ENCODE data around the gene ZNF792. TPM values are rescaled to one million over a fixed set of nuclear protein-coding genes. Genes with fewer than 3 reads are reported as not detected.
"Not testable (repeated sequence)": the region's sequence is repeated elsewhere in the genome, so short reads cannot be mapped to it uniquely, and the experiment has no call there.

The ZNF792 gene
- total RNA-seq, 1 experiment from 2014 or later = 2.5 TPM

DNA sequence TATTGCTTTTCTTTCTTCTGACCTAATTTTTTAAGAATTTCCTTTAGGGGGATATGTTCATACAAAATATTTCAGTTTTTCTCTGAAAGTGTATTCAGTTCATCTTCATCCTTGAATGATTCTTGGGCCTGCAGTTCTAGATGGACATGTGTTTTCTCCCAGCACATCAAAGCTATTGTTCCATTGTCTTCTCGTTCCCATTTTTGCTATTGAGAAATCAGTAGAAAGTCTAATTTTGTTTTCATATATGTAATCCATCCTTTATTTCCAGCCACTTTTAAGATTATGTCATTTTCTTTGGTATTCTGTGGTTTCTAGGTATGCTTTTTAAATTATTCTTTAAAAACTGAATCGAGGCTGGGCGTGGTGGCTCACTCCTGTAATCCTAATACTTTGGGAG lies 20.3 kb upstream of the ZNF792 start:
- in situ Hi-C loops (cut with HindIII; ENCODE audit: low pct_unique_long_range_greater_than_20kb, low sequenced_read_pairs) = no loop called here
- no peak for DNase-seq (ENCODE audit: low read depth, low spot score)

DNA sequence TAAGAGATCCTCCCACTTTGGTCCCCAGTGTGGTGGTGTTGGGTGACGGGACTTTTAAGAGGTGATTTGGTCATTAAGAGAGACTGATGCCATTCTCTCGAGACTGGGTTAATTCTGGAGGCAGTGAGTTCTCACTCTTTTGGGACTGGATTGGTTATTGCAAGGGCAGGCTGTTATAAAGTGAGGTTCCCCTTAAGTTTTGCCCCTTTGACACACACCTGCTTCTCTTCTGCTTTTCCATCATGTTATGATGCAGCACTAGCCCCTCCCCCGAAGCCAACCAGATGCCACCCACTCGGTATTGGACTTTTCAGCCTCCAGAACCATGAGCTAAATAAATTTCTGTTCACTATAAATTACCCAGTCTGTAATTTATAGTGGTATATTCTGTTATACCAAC lies 19.8 kb upstream of the ZNF792 start:
- no peak for DNase-seq (ENCODE audit: low read depth, low spot score)
- in situ Hi-C loops (cut with HindIII; ENCODE audit: low pct_unique_long_range_greater_than_20kb, low sequenced_read_pairs) = no loop called here

DNA sequence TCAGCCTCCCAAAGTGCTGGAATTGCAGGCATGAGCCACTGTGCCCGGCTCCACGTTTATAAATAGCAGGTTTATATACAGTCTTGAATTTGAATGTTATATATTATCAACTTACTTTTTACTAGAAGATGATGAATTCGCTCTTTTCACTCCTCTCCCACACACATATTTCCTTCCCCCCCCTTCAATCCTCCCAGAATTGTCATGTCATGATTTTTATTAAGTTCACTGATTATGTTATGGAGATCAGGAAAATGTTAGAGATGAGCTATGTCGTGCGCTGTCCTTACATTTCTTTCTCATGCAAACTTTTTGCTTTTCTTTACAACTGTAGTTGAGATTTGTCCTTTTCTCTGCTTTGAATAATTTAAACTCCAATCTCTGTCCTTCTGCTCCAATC lies 18.2 kb upstream of the ZNF792 start:
- in situ Hi-C loops (cut with HindIII; ENCODE audit: low pct_unique_long_range_greater_than_20kb, low sequenced_read_pairs) = no loop called here

DNA sequence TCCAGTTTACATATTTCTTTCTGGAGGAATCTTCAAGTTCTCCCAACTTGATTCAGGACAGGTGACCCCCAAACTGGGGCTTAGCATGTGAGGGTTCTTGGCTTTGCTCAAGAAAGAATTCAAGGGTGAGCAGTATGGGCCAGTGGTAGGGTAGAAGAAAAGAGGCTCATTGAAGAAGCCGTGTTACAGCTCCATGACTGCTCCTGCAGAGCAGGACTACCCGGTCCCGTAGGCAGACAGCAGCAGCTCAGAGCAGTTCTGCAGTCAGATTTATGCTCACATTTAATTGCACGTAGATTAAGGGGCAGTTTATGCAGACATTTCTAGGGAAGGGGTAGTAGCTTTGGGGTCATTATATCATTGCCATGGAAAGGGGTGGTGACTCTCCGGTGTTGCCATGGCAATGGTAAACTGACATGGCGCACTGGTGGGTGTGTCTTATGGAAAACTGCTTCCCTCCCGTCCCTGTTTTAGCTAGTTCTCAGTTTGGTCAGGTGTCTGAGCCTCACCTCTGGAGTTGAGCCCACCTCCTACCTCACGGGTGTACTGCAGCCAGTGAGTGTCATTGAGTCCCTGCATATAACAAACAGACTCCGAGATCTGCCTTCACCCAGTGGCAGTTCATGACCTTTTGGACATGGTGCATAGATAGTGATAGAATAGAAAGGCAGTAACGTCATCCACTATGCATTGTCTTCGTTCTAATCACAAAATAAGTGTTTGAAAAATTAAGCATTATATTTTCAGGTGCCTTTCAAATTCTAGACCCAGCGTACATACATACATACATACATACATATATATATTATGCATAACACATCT lies 16.0 kb upstream of the ZNF792 start:
- in situ Hi-C loops (cut with HindIII; ENCODE audit: low pct_unique_long_range_greater_than_20kb, low sequenced_read_pairs) = no loop called here
- DNase-seq (ENCODE audit: low read depth, low spot score) = no peak

More for the DNA sequence above, 18.2 kb upstream of the ZNF792 start:
- DNase-seq (ENCODE audit: low read depth, low spot score) = no peak

DNA sequence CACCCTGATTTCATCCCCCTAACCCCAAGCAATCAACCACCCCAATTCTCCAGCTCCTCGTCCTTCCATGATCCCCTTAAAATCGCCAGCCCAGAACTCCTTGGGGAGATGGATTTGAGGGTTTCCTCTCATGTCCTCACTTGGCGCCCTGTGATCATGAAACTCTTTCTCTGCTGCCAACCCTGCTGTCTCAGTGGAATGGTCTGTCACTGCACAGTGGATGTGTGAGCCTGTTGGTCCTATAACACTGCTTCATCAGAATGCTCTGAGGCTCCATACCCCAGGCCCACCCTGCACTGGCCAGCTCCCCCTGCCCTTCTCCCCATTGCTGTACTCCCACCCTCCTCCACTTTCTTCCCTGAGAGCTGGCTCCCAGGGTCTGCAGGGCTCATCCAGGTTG lies 12.6 kb upstream of the ZNF792 start:
- no peak for DNase-seq (ENCODE audit: low read depth, low spot score)
- in situ Hi-C loops (cut with HindIII; ENCODE audit: low pct_unique_long_range_greater_than_20kb, low sequenced_read_pairs) = no loop called here

DNA sequence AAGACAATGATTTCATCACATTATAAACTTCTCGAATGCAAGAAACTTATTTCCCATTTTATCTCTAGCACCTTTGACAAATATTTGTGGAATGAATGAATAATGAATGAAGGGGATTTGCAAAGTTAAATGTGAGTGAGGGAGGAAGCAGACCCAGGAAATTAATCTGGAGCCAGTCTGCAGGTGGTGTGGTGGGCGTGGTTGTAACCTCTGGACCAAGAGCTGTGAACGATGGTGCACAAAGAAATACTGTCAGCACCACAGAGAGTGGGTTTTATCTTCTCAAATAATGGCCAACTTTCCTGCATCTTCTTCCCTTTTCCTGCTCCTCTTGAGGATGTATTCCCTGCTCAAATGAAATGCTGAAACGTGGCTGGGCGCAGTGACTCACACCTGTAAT lies 11.0 kb upstream of the ZNF792 start:
- in situ Hi-C loops (cut with HindIII; ENCODE audit: low pct_unique_long_range_greater_than_20kb, low sequenced_read_pairs) = no loop called here
- DNase-seq (ENCODE audit: low read depth, low spot score) = no peak

DNA sequence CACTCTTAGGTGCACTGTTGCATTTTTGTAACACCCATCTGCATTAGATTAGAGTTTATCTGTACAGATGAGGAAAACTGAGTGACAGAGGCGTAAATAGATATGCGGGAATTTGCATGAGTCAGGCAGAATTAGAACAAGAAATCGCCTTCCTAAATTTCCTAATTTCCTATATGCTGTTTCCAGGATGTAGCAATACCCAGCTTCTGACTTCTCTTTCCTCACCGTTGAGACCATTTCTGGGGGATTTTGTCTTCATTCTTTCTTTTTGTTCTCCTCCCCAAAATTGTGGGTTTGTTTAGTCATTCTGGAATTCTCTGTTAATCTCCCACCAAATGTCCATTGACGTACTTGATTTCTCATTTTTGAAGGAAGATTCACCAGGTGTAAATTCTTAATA lies 10.6 kb upstream of the ZNF792 start:
- DNase-seq (ENCODE audit: low read depth, low spot score) = no peak
- in situ Hi-C loops (cut with HindIII; ENCODE audit: low pct_unique_long_range_greater_than_20kb, low sequenced_read_pairs) = no loop called here

DNA sequence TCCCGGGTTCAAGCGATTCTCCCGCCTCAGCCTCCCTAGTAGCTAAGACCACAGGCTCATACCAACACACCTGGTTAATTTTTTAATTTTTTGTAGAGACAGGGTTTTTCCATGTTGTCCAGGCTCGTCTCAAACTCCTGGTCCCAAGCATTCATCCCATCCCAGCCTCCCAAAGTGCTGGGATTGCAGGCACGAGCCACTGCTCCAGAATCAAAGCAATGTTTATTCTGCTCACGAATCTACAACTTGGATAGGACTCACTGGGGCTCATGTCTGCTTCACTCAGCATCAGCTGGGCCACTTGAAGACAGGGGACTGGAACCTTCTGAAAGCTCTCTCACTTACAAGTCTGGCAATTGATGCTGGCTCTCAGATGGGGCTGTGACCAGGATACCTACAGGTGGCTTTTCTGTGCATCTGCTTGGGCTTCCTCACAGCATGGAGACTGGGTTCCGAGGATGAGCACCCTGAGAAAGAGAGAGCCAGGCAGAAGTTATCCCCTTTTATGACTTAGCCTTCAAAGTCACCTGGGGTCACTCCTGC lies 8.2 kb upstream of the ZNF792 start:
- in situ Hi-C loops (cut with HindIII; ENCODE audit: low pct_unique_long_range_greater_than_20kb, low sequenced_read_pairs) = no loop called here
- DNase-seq (ENCODE audit: low read depth, low spot score) = no peak

DNA sequence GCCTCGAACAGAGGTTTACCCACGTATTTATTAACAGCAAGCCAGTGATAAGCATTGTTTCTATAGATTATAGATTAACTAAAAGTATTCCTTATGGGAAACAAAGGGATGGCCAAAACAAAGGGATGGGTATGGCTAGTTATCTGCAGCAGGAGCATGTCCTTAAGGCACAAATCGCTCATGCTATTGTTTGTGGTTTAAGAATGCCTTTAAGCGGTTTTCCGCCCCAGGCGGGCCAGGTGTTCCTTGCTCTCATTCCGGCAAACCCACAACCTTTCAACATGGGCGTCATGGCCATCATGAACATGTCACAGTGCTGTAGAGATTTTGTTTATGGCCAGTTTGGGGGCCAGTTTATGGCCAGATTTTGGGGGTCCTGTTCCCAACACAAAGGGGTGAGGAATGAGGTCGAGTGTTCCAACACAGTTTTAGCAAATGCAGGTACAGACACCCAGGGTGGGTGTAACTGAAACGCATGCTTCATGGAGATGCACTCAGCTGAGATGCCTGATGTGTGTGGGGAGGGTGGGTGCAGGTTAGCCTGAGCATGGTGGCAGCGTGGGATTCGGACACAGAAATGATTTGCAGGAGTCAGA lies 6.3 kb upstream of the ZNF792 start:
- in situ Hi-C loops (cut with HindIII; ENCODE audit: low pct_unique_long_range_greater_than_20kb, low sequenced_read_pairs); DNase-seq (ENCODE audit: low read depth, low spot score): not testable (repeated sequence)

DNA sequence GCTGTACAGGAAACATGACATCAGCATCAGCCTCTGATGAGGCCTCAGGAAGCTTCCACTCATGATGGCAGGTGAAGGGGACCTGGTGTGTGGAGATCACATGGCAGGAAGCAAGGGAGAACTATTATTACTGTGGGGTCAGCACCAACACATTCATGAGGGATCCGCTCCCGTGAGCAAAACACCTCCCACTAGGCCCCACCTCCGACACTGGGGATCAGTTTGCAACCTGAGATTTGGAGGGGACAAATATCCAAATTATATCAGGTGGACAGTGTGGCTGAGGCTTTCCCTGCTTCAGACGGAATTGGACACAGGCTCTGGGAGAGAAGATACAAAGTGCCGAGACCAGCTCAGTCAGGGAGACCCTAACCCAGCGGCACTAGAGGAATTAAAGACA lies 5.7 kb upstream of the ZNF792 start:
- no peak for DNase-seq (ENCODE audit: low read depth, low spot score)
- in situ Hi-C loops (cut with HindIII; ENCODE audit: low pct_unique_long_range_greater_than_20kb, low sequenced_read_pairs) = no loop called here

DNA sequence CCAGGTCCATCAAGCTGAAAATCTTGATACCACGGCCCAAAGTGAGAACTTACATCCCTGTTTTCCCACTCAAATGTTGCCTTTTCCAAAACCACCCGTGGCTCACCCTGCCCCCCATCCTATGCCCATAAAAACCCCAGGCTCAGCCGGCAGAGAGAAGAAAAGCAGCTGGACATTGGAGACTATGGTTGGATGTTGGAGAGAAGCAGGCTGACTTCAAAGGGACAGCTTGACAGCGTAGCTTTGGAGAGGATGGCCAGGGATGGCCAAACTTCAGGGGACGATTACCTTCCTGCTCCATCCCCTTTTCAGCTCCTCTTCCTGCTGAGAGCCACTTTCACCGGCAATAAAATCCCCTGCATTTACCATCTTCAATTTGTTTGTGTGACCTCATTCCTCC lies 3.5 kb upstream of the ZNF792 start:
- in situ Hi-C loops (cut with HindIII; ENCODE audit: low pct_unique_long_range_greater_than_20kb, low sequenced_read_pairs) = no loop called here
- no peak for DNase-seq (ENCODE audit: low read depth, low spot score)

DNA sequence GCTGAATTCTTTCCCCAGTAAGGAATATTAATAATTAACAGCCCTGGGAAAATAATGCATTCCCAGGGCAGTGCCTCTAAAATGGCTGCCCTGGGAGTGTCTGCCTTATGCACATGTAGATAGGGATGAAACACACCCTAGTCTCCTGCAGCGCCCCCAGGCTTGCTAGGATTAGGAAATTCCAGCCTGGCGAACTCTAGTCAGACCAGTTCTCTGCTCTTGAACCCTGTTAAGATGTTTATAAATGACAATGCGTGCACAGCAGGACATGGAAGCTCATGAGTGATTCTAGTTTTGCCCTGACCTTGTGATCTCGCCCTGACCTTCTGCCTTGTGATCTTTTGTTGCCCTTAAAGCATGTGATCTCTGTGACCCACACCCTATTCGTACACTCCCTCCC lies 1.5 kb upstream of the ZNF792 start:
- in situ Hi-C loops (cut with HindIII; ENCODE audit: low pct_unique_long_range_greater_than_20kb, low sequenced_read_pairs); DNase-seq (ENCODE audit: low read depth, low spot score): not testable (repeated sequence)

DNA sequence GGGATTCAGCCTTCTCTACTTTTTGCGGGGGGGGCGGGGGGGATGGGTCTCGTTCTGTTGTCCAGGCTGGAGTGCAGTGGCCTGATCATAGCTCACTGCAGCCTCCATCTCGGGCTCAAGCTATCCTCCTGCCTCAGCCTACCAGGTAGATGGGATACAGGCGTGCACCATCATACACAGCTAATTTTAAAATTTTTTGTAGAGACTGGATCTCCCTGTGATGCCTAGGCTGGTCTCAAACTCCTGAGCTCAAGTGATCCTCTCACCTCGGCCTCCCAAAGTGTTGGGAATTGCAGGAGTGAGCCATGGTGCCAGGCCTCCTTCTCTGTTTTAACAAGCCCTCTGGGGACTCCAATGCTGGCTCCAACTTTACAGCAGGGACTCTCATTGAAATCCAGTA lies 569 bp upstream of the ZNF792 start:
- in situ Hi-C loops (cut with HindIII; ENCODE audit: low pct_unique_long_range_greater_than_20kb, low sequenced_read_pairs) = no loop called here
- no peak for DNase-seq (ENCODE audit: low read depth, low spot score)

DNA sequence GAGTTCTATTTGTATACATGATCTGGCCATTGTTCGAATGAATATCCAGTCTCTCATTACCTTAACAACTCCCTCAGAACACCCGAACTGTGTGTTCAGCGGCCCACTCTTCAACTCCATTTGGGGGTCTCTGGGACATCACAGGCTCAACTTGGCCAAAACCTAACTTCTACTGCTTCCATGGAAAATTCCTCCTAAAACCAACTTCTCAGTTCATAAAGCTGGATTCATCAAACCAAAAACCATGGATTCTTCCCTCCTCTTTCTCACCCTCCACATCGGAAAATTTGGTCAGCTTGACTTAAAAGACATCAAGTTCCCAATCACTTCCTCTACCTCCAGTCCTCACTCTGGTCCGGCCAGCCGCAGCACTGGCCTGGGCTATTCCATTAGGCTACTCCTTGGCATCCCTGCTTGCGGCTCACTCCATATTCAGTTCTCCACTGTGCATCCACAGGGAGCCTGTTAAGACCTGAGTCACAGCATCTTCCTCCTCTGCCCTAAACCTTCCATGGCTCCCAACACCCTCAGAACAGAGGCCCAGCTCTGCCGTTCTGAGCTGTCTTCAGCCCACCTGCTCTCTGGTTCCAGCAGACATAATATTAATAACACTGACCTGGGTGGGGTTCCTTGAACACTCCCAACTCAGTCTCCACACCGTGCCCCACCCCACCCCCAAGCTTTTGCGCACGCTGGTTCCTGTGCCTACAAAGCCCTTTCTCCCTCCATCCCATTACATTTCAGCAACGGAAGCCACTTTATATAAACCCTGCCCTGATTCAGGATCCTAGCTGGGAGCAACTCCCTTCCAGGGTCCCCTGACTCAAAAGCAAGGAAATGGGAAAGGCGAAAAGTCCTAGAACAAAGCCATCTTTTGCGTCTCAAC lies 1.1 kb downstream of the ZNF792 start:
- in situ Hi-C loops (cut with HindIII; ENCODE audit: low pct_unique_long_range_greater_than_20kb, low sequenced_read_pairs) = no loop called here
- DNase-seq (ENCODE audit: low read depth, low spot score) = no peak

DNA sequence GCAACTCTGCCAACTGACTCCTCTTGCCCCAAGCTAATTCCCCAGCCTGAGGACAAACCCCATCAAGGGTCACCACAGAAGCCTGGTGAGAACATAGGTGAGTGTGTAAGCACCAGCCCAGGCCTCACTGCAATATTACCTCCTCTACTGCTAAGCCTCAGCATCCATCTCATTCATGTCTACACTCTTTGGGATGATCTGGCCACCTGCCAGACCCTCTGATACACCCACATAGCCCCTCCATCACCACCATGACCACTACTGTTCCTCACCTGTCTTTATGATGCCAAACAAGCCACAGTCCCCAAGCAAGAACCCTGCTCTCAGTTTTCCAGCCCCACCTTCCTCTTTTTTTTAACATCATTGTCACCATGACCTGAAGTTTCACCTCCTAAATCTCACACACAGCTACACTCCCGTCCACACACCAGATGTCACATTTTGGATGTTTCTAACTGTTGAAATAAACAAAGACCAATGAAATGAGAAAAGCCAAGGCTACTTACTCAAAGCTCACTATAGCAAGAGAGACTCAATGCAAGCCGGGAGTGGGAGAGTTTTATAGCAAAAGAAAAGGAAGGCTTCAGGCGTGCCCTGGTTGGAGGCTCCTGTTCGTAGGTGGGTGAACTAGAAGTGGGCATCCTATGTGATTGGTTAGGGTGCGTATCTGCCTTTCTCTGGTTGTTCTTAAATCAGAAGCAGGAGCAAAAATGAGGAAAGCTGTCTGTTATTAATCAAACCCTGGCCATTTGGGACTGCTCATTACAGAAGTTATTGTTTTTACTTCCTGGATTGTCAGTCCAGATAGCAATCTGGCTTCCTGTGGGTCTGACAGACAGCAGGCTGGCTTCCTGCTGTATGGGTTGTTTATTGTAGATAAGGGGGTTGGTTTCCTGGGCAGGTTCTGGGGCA lies 2.0 kb downstream of the ZNF792 start:
- no peak for DNase-seq (ENCODE audit: low read depth, low spot score)
- in situ Hi-C loops (cut with HindIII; ENCODE audit: low pct_unique_long_range_greater_than_20kb, low sequenced_read_pairs) = no loop called here

DNA sequence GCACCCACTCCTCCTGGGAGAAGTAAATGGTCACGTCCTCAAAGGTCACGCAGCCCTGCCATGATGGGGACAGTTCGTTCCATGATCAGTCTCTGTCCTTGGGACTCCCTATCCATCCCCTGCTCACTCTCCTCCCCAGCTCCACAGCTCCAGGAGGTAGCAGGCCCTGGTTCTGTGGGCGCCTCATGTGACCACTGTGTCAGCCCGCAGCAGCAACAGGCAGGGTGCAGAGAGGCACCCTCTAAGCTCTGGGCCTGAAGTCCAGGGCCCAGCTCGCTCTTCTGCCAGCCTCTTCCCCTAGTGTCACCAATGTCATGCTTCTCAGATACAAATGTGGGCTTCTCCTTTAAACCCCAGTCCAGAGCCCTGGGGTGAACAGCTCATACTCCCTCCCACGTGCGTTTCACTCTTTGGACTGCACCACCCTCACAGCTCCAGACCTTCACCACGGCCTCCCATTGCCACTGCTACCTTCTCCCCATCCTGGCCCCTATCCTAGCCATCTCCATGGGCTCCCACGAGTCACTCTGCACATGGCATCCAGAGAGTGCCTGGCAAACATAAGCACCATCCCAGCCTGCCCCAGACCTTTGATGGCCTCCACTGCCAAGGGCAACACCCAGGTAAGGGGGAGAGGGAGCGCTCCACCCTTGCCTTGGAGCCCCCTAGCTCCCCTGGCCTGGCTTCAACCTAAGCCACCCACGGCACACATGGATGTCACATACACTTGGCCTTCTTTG lies 2.9 kb downstream of the ZNF792 start:
- no peak for DNase-seq (ENCODE audit: low read depth, low spot score)
- in situ Hi-C loops (cut with HindIII; ENCODE audit: low pct_unique_long_range_greater_than_20kb, low sequenced_read_pairs) = no loop called here
